ENCODE results near the gene MTCH1. TPM values are rescaled to one million over a fixed set of nuclear protein-coding genes. Genes with fewer than 3 reads are reported as not detected.

The MTCH1 gene
- total and polyA plus RNA-seq, 2 experiments from 2014 or later: 108 to 271 TPM

DNA sequence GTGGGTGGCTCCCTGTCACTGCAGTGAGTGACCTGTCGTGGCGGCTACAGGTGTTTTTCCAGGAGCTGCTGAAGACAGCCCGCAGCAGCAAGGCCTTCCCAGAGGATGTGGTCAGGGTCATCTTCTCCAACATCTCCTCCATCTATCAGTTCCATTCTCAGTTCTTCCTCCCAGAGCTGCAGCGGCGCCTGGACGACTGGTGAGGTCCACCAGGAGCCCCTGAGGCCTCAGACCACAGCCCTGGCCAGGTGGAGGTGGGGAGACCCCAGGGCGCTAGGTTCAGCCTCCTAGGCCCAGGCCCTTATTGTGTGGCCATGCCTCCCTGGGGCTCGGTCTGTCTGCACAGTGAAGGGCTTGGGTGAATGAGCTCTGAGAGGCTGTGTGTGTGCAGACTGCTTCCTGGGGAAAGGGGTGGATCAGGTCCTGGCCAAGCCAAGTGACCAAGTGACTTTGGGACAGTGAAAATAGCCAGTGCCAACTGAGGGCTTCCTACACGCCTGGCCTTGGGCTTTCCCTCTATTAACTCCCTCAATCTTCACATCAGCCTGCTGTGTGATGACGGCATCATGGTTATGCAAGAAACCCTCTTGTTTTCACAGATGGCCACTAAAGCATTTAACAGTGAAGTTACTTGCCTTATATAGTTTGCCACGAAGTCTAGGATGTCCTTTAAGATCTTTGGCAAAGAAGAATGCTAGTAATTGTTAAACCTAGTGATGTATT, 25.8 kb upstream of the MTCH1 start:
- Mint-ChIP-seq H3K4me3 (no peak overlapping the region), H3K9me3 (no peaks in the 10 kb centered on the region), H3K36me3 (ENCODE audit: low read depth) (no peaks in the 10 kb centered on the region), H3K27me3 (ENCODE audit: insufficient read depth, low read depth, poor library complexity) (peaks cover 14% of the 10 kb centered on the region), H3K4me1 (peaks cover 3% of the 10 kb centered on the region), H3K27ac (no peak overlapping the region)
- Histone ChIP-seq H2AFZ (no peak overlapping the region), H3K4me3 (no peak overlapping the region), H3K27me3 (ENCODE audit: insufficient read depth) (no peaks in the 10 kb centered on the region), H3K27ac (ENCODE audit: low read depth) (no peak overlapping the region), H3K4me1 (ENCODE audit: insufficient read depth) (no peaks in the 10 kb centered on the region), H3K9me2 (ENCODE audit: insufficient read depth) (no peaks in the 10 kb centered on the region), H3K79me2 (replicated peaks; ENCODE audit: insufficient read depth) (no peaks in the 10 kb centered on the region), H3K4me2 (no peak overlapping the region), H3K36me3 (ENCODE audit: insufficient read depth) (no peaks in the 10 kb centered on the region), H3F3A (replicated peaks; ENCODE audit: low read depth) (no peaks in the 10 kb centered on the region), H4K20me1 (replicated peaks; ENCODE audit: insufficient read depth) (no peaks in the 10 kb centered on the region)
- DNase-seq (ENCODE audit: low spot score) (no peak), ATAC-seq (no peak)
- TF ChIP-seq ZNF114 (CRISPR knock-in tag; IDR thresholded peaks at IDR 0.05): no peak
- TF ChIP-seq, protein P1, sequence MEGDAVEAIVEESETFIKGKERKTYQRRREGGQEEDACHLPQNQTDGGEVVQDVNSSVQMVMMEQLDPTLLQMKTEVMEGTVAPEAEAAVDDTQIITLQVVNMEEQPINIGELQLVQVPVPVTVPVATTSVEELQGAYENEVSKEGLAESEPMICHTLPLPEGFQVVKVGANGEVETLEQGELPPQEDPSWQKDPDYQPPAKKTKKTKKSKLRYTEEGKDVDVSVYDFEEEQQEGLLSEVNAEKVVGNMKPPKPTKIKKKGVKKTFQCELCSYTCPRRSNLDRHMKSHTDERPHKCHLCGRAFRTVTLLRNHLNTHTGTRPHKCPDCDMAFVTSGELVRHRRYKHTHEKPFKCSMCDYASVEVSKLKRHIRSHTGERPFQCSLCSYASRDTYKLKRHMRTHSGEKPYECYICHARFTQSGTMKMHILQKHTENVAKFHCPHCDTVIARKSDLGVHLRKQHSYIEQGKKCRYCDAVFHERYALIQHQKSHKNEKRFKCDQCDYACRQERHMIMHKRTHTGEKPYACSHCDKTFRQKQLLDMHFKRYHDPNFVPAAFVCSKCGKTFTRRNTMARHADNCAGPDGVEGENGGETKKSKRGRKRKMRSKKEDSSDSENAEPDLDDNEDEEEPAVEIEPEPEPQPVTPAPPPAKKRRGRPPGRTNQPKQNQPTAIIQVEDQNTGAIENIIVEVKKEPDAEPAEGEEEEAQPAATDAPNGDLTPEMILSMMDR (conservative IDR thresholded peaks at IDR 0.05; ENCODE audit: low read depth in 2 of 2): no peak
- no peak for TF ChIP-seq CREB1 (CRISPR knock-in tag; IDR thresholded peaks at IDR 0.05; ENCODE audit: low read depth)
- TF ChIP-seq JUNB (IDR thresholded peaks at IDR 0.05; ENCODE audit: unreplicated experiment): no peak
- TF ChIP-seq EZH2phosphoT487 (IDR thresholded peaks at IDR 0.05; ENCODE audit: unreplicated experiment): no peak
- TF ChIP-seq EZH2 (IDR thresholded peaks at IDR 0.05; ENCODE audit: low read depth, unreplicated experiment): no peak
- TF ChIP-seq, protein P2, sequence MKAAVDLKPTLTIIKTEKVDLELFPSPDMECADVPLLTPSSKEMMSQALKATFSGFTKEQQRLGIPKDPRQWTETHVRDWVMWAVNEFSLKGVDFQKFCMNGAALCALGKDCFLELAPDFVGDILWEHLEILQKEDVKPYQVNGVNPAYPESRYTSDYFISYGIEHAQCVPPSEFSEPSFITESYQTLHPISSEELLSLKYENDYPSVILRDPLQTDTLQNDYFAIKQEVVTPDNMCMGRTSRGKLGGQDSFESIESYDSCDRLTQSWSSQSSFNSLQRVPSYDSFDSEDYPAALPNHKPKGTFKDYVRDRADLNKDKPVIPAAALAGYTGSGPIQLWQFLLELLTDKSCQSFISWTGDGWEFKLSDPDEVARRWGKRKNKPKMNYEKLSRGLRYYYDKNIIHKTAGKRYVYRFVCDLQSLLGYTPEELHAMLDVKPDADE (IDR thresholded peaks at IDR 0.05): no peak
- TF ChIP-seq, protein P3, sequence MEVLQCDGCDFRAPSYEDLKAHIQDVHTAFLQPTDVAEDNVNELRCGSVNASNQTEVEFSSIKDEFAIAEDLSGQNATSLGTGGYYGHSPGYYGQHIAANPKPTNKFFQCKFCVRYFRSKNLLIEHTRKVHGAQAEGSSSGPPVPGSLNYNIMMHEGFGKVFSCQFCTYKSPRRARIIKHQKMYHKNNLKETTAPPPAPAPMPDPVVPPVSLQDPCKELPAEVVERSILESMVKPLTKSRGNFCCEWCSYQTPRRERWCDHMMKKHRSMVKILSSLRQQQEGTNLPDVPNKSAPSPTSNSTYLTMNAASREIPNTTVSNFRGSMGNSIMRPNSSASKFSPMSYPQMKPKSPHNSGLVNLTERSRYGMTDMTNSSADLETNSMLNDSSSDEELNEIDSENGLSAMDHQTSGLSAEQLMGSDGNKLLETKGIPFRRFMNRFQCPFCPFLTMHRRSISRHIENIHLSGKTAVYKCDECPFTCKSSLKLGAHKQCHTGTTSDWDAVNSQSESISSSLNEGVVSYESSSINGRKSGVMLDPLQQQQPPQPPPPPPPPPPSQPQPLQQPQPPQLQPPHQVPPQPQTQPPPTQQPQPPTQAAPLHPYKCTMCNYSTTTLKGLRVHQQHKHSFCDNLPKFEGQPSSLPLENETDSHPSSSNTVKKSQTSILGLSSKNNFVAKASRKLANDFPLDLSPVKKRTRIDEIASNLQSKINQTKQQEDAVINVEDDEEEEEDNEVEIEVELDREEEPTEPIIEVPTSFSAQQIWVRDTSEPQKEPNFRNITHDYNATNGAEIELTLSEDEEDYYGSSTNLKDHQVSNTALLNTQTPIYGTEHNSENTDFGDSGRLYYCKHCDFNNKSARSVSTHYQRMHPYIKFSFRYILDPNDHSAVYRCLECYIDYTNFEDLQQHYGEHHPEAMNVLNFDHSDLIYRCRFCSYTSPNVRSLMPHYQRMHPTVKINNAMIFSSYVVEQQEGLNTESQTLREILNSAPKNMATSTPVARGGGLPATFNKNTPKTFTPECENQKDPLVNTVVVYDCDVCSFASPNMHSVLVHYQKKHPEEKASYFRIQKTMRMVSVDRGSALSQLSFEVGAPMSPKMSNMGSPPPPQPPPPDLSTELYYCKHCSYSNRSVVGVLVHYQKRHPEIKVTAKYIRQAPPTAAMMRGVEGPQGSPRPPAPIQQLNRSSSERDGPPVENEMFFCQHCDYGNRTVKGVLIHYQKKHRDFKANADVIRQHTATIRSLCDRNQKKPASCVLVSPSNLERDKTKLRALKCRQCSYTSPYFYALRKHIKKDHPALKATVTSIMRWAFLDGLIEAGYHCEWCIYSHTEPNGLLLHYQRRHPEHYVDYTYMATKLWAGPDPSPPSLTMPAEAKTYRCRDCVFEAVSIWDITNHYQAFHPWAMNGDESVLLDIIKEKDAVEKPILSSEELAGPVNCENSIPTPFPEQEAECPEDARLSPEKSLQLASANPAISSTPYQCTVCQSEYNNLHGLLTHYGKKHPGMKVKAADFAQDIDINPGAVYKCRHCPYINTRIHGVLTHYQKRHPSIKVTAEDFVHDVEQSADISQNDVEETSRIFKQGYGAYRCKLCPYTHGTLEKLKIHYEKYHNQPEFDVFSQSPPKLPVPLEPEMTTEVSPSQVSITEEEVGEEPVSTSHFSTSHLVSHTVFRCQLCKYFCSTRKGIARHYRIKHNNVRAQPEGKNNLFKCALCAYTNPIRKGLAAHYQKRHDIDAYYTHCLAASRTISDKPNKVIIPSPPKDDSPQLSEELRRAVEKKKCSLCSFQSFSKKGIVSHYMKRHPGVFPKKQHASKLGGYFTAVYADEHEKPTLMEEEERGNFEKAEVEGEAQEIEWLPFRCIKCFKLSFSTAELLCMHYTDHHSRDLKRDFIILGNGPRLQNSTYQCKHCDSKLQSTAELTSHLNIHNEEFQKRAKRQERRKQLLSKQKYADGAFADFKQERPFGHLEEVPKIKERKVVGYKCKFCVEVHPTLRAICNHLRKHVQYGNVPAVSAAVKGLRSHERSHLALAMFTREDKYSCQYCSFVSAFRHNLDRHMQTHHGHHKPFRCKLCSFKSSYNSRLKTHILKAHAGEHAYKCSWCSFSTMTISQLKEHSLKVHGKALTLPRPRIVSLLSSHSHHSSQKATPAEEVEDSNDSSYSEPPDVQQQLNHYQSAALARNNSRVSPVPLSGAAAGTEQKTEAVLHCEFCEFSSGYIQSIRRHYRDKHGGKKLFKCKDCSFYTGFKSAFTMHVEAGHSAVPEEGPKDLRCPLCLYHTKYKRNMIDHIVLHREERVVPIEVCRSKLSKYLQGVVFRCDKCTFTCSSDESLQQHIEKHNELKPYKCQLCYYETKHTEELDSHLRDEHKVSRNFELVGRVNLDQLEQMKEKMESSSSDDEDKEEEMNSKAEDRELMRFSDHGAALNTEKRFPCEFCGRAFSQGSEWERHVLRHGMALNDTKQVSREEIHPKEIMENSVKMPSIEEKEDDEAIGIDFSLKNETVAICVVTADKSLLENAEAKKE (CRISPR knock-in tag; IDR thresholded peaks at IDR 0.05): no peak
- TF ChIP-seq POLR2AphosphoS5 (IDR thresholded peaks at IDR 0.05; ENCODE audit: low read depth): no peak
- no peak for TF ChIP-seq NANOG (IDR thresholded peaks at IDR 0.05; ENCODE audit: borderline replicate concordance)
